NCI-H460 (cell line): ENCODE results near the gene PAQR7. TPM values are rescaled to one million over a fixed set of nuclear protein-coding genes. Genes with fewer than 3 reads are reported as not detected.

Experiments
- DNase-seq: peaks from one replicate; pipeline ENCODE4 v3.0.0-alpha.2; 2016; ENCODE audit warnings: low read depth; ENCODE audit errors: extremely low read depth
- total RNA-seq: library from RNA; depleted of rRNA; stranded (reverse); fragments of >200 nt; shearing (Covaris generic); gene quantifications from 2 replicates; pipeline ENCODE4 v1.2.3, GENCODE V29; 2014

The PAQR7 gene
- total RNA-seq, 1 experiment from 2014 or later: 4.5 TPM

- no peak for DNase-seq
These were observed 566 bp upstream of the PAQR7 start for GRCh38 chr1:25875856-25876692.

GRCh38 chr1:25874635-25875153 lies 814 bp downstream of the PAQR7 start:
- no peak for DNase-seq

GRCh38 chr1:25874209-25874608 lies 1.3 kb downstream of the PAQR7 start:
- no peak for DNase-seq

- DNase-seq: no peak
These were observed 2.4 kb downstream of the PAQR7 start for GRCh38 chr1:25873120-25873519.

- no peak for DNase-seq
These were observed 2.8 kb downstream of the PAQR7 start for GRCh38 chr1:25872713-25873112.

GRCh38 chr1:25871704-25872494 lies 3.6 kb downstream of the PAQR7 start:
- no peak for DNase-seq

- DNase-seq: no peak
These were observed 4.3 kb downstream of the PAQR7 start for GRCh38 chr1:25871086-25871703.

GRCh38 chr1:25870614-25871013 lies 4.9 kb downstream of the PAQR7 start:
- no peak for DNase-seq

- DNase-seq: no peak
These were observed 5.5 kb downstream of the PAQR7 start for GRCh38 chr1:25869909-25870606.

GRCh38 chr1:25867210-25867991 lies 8.1 kb downstream of the PAQR7 start:
- no peak for DNase-seq

- DNase-seq: no peak
These were observed 9.2 kb downstream of the PAQR7 start for GRCh38 chr1:25866288-25866687.

- DNase-seq: no peak
These were observed 11.1 kb downstream of the PAQR7 start for GRCh38 chr1:25864434-25864833.

- DNase-seq: no peak
These were observed 11.8 kb downstream of the PAQR7 start for GRCh38 chr1:25863486-25864262.

- no peak for DNase-seq
These were observed 12.6 kb downstream of the PAQR7 start for GRCh38 chr1:25862785-25863485.

GRCh38 chr1:25861316-25862286 lies 13.9 kb downstream of the PAQR7 start:
- no peak for DNase-seq

- DNase-seq: peak; percentile 74
These were observed 16.4 kb downstream of the PAQR7 start, which contains the start of gene AUNIP for GRCh38 chr1:25858906-25859789. TSS of gene AUNIP (minus strand) at chr1:25859457. CDS start at chr1:25859357, 100 bp downstream.
